GM19395 (cell line): ENCODE measurements around the gene TMEM174.
A peak's percentile ranks its signal among the peaks of the same experiment; 100 is the strongest.

ENCODE experiments used
- ATAC-seq: cut with Tn5 transposase; IDR thresholded peaks from one replicate; pipeline ENCODE4 v1.9.1; 2021; ENCODE audit warnings: mild to moderate bottlenecking, moderate library complexity; ENCODE audit not compliant: unreplicated experiment

TMEM174 gene

GRCh38 chr5:73152411-73153388 lies 20.3 kb upstream of the TMEM174 start:
- ATAC-seq = no peak

DNA sequence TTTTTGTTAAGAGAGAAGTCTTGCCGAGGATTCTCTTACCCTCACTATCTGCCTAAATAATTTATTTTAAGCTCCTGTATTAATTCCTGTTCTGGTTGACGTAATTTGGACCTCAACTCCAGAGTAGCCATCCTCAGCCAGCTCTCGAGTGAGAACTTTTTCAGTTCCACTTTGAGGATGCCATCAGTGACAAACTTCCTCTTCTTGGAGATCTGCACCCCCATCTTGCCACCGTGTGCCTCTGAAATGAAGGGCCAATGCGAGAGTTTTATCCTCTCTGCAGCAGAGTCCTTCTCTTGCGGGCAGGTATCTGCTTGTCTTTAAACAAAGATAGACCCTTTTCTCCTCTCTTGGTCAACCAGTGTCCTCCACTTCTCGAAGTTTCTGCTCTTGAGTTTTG lies 19.5 kb upstream of the TMEM174 start:
- no peak for ATAC-seq

DNA sequence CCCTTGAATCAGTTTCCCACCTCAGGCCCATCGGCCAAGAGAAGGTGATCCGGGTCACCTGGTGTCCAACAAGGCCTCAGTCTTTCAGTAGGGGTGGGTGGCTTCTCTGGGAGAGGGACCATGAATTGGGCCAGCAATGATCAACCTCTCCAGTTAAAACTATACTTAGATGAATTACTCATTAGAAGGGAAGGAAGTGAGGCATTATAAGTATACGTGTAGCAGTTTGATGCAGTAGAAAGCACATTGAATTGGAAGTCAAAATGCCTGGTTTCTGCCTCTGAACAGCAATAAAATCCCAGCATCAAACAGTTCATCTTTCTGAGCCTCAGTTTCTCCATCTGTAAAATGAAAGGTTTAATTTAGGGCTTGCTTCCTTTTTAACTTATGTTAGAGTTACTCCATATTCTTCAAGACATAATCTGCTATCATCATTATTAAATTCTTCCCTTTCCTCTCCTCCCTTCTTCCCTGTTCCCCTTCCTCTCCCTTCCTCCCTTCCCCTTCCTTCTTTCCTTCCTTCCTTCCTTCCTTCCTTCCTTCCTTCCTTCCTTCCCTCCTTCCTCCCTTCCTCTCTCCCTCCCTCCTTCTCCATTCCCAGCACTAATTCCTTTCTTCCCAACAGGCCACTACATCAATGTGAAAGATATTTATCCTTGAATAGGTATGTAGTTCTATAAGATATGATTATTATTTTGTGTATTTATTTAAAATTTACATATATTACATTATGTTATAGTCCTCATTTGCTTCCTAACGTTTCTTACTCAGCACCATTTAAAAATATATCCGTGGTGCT lies 18.6 kb upstream of the TMEM174 start:
- no peak for ATAC-seq

DNA sequence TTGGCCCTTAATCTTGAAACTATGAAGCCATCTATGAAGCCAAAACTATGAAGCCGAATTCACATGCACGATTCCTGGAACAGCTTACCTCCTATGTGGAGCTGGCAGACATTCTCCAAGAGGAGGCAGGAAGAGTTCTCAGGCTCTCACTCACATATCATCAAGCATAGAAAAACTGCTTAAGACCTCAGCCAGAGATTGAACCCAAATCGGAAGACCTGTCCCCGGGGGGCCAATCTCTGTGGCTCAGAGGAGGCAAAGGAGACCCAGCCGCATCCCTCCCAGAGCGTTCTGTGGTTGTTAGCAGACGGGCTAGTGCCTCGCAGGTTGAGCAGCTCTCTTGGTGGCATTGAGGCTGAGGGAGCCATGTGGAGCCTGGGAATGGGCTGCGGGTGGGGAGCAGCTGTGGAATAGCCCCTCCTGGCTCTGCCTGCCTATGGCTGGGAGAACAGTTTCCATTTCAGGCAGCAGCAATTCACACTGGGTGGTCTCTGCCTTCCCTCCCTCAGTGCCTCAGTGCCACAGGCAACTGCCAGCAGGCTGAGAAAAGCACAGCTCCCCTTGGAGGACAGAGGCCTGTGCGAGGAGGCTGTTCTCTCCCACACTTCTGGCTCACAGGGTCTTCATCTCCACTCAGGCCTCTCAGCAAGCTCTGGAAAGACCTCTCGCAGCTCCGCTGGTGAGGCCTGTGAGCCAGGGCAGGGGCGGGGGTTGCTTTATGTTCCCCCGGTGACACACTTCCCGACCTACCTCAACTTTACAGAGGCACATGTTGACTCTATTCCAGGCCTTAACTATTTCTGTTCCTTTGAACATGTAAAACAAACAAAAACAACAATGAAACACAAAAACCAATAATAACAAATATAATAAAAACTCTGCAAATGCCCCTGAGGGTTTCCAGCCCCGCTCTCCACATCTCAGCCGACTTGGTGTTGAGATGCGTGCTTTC lies 17.4 kb upstream of the TMEM174 start:
- ATAC-seq = no peak

GRCh38 chr5:73157414-73158303 lies 15.3 kb upstream of the TMEM174 start:
- no peak for ATAC-seq

GRCh38 chr5:73158313-73158712 lies 14.7 kb upstream of the TMEM174 start:
- no peak for ATAC-seq

DNA sequence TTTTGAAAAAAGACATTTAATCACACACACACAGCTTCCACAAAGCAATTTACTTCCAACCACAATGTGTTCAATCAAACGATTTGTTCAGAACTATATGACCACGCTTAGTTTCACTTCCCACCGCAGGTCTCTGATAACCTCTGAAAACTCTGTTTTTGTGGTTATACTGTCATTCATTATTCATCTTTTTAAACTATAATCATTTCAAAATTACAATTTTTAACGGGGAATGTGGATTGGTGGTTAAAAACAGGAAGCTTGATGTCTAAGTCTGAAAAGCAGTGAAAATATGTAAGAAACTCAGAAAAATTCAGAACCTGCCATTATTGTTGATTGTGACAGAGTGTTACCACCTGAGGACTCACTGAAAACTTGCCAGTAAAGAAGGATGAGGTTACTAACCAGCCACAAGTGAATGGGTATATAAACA lies 12.7 kb upstream of the TMEM174 start:
- ATAC-seq = peak; percentile 91

DNA sequence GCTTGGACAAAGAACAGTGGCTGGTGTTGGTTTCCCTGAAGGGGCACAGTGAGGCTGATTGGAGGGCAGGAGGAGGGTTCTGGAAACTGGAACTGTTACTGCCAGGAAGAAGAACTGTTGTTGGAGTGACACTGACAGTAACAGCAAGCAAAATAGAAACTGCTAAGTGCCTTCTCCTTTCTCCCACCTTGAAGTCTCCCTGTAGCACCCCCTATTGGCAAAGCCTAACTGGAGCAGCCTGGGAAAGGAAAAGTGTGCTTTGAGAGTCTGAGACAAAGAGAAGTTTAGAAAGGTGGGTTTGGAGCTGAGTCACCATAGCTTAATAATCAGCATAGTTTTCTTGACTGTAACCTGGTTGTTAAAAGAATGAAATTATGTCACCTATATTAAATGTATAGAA lies 2.5 kb upstream of the TMEM174 start:
- no peak for ATAC-seq

- no peak for ATAC-seq
Measured at GRCh38 chr5:73171495-73171894, 1.5 kb upstream of the TMEM174 start.

GRCh38 chr5:73174100-73174815 lies 1.3 kb downstream of the TMEM174 start:
- ATAC-seq = no peak

GRCh38 chr5:73176250-73176649 lies 3.3 kb downstream of the TMEM174 start:
- ATAC-seq = no peak

GRCh38 chr5:73178265-73178664 lies 5.3 kb downstream of the TMEM174 start:
- ATAC-seq = no peak

- ATAC-seq = no peak
Measured at GRCh38 chr5:73179730-73180129, 6.7 kb downstream of the TMEM174 start.

DNA sequence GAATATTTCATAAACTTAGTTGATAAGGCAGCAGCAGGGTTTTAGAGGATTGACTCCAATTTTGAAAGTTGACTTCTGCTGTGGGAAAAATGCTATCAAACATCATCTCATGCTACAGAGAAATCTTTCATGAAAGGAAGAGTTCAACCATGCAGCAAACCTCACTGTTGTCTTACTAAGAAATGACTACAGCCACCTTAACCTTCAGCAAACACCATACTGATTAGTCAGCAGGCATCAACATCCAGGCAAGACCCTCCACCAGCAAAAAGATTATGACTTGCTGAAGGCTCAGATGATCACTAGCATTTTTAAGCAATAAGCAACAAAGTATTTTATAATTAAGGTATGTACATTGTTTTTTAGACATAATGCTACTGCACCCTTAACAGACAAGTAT lies 7.6 kb downstream of the TMEM174 start:
- no peak for ATAC-seq

DNA sequence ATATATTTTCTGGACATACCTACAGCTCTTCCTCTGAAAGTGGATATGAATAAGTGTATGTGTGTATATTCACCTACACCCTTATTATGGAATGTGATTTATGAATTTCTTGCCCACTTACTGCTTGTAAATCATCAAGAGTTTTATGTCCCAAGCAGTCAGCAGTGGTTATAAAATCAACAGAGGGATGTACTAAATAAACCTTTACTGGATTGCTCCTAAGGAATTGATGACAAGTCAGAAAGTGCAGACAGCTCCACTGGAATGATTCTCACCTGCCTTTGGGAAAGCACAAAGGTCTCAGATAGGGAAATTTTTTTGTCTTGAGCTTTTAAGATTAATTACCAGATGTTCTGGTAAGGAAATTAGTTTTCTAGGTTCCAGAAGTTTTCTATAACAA lies 9.3 kb downstream of the TMEM174 start:
- ATAC-seq = no peak

- no peak for ATAC-seq
Measured at GRCh38 chr5:73183000-73183399, 10.0 kb downstream of the TMEM174 start.

DNA sequence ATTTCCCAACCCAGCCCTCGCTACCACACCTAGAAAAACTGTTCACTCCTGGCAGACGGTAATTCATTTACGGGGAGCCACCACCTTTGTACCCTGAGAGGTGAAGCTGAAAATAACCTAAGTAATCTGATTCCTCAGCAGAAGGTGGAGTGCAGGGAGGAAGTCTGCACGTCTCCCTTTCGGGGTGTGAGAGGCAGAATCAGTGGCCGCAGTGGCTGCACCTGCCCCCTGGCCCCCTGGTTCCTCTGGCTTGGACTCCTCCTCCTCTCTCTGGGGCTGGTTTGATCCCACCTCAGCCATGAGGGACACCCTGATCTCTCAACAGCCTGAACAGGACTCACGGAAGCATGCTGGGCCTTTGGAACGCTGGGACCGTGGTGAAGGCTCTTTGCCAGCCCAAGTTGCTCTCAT lies 10.5 kb downstream of the TMEM174 start:
- no peak for ATAC-seq

DNA sequence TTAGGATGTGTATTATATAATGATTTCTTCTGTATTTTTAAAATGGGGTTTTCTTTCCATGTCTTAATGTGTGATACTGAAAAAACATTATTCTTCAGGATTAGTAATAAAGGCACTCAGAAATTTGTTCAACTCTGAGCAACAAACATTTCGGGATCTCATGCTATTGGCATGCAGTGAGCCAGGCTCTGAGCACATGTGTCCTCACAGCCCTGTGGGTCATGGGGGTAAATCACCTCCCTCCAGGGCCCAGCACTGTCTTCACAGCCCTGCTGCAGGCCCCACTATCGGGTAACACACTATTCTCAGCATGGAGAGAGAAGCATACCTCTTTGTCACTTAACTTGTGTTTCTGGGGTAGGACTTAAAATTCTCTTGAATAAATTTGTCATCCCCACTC lies 14.0 kb downstream of the TMEM174 start:
- no peak for ATAC-seq
